NCI-H1105 treated with DMSO at 0.1 percent for 48 hours (cell line): ENCODE results near the gene MYBBP1A.

ENCODE experiments used
- DNase-seq: peaks from one replicate; lab custom pipeline; 2025; lab: John Stamatoyannopoulos, UW

Gene MYBBP1A

GRCh38 chr17:4520060-4520893 lies 34.9 kb downstream of the MYBBP1A start:
- DNase-seq, result no peak

GRCh38 chr17:4519361-4519788 lies 35.8 kb downstream of the MYBBP1A start:
- DNase-seq, result no peak

- DNase-seq, result no peak
Observed at GRCh38 chr17:4518901-4519300, 36.3 kb downstream of the MYBBP1A start.

GRCh38 chr17:4516735-4517134 lies 38.4 kb downstream of the MYBBP1A start:
- DNase-seq, result no peak

GRCh38 chr17:4515501-4515900 lies 39.7 kb downstream of the MYBBP1A start:
- peak; percentile 75 for DNase-seq

- DNase-seq, result no peak
Observed at GRCh38 chr17:4514779-4515178, 40.4 kb downstream of the MYBBP1A start.

GRCh38 chr17:4514206-4514605 lies 41.0 kb downstream of the MYBBP1A start:
- DNase-seq, result no peak

GRCh38 chr17:4513113-4514032 lies 41.8 kb downstream of the MYBBP1A start:
- DNase-seq, result no peak

GRCh38 chr17:4512156-4513112 lies 42.8 kb downstream of the MYBBP1A start:
- DNase-seq, result no peak

GRCh38 chr17:4511199-4511932 lies 43.8 kb downstream of the MYBBP1A start:
- no peak for DNase-seq

- no peak for DNase-seq
Observed at GRCh38 chr17:4510618-4510941, 44.6 kb downstream of the MYBBP1A start.

GRCh38 chr17:4509923-4510617 lies 45.1 kb downstream of the MYBBP1A start:
- DNase-seq, result no peak

- DNase-seq, result no peak
Observed at GRCh38 chr17:4509401-4509800, 45.8 kb downstream of the MYBBP1A start.

- no peak for DNase-seq
Observed at GRCh38 chr17:4508207-4508606, 47.0 kb downstream of the MYBBP1A start.

GRCh38 chr17:4507361-4508111 lies 47.6 kb downstream of the MYBBP1A start:
- no peak for DNase-seq

- no peak for DNase-seq
Observed at GRCh38 chr17:4506892-4507291, 48.3 kb downstream of the MYBBP1A start.

- DNase-seq, result no peak
Observed at GRCh38 chr17:4506175-4506813, 48.9 kb downstream of the MYBBP1A start.

GRCh38 chr17:4505187-4505586 lies 50.0 kb downstream of the MYBBP1A start:
- no peak for DNase-seq

- no peak for DNase-seq
Observed at GRCh38 chr17:4504188-4504587, 51.0 kb downstream of the MYBBP1A start.
